Thymus (tissue), 14 donors: ENCODE data around the gene OR4K5. TPM values are rescaled to one million over a fixed set of nuclear protein-coding genes. Genes with fewer than 3 reads are reported as not detected.

Experiments
- DNase-seq, 9 donors: peaks; one replicate each; pipeline ENCODE4 v3.0.0-alpha.2; 2013; ENCODE audit warnings: low spot score in 9 of 9, low read depth in 6 of 9, missing footprints in 1 of 9
- H3K27ac ChIP-seq, 2 donors: one replicate each; pipeline ENCODE4 v1.5.1; 2013; ENCODE audit warnings: control low read depth in 1 of 2, low read depth in 1 of 2, low read length in 1 of 2, mild to moderate bottlenecking in 1 of 2, moderate library complexity in 1 of 2
- H3K27me3 ChIP-seq, 2 donors: one replicate each; pipeline ENCODE4 v1.5.1; 2013; ENCODE audit warnings: low read length in 1 of 2; ENCODE audit not compliant: control insufficient read depth in 2 of 2, insufficient read depth in 1 of 2
- H3K36me3 ChIP-seq, 2 donors: one replicate each; pipeline ENCODE4 v1.5.1; 2013; ENCODE audit warnings: low read length in 1 of 2, mild to moderate bottlenecking in 1 of 2, moderate library complexity in 1 of 2; ENCODE audit not compliant: control insufficient read depth in 2 of 2, insufficient read depth in 2 of 2
- H3K4me1 ChIP-seq, 2 donors: one replicate each; pipeline ENCODE4 v1.5.1; 2013; ENCODE audit warnings: low read length in 2 of 2; ENCODE audit not compliant: control insufficient read depth in 2 of 2, insufficient read depth in 2 of 2
- H3K4me3 ChIP-seq, 2 donors: one replicate each; pipeline ENCODE4 v1.5.1; 2013; ENCODE audit warnings: low read length in 2 of 2, control low read depth in 1 of 2, mild to moderate bottlenecking in 1 of 2
- H3K9me3 ChIP-seq, 2 donors: one replicate each; pipeline ENCODE4 v1.5.1; 2013; ENCODE audit warnings: low read length in 1 of 2, mild to moderate bottlenecking in 1 of 2; ENCODE audit not compliant: control insufficient read depth in 2 of 2, insufficient read depth in 1 of 2
- WGBS: extraction: QIAGEN DNeasy Blood & Tissue Kit; methylation state at CpG from one replicate; pipeline ENCODE4 v1.1.7; 2013; 5-methylcytosine and 5-hydroxymethylcytosine counted together
- long read RNA-seq, 10 donors: transcript quantifications; one replicate each; lab custom pipeline, GENCODE V29; 2026
- polyA plus RNA-seq: library from polyadenylated mRNA; stranded (reverse); fragments of 200-250 nt; gene quantifications from one replicate; pipeline ENCODE4 v1.2.3, GENCODE V29; 2013
- total RNA-seq: library from RNA; stranded (reverse); fragments of 120-200 nt; gene quantifications from one replicate; pipeline ENCODE4 v1.2.4, GENCODE V29; 2013
- donor health status: healthy.

Gene OR4K5
- total RNA-seq (not detected), polyA plus RNA-seq (not detected)
- long read RNA-seq, donor 1: 0 reads
- long read RNA-seq, donor 2: 0 reads
- long read RNA-seq, donor 3: 0 reads
- long read RNA-seq, donor 4: 0 reads
- long read RNA-seq, donor 5: 0 reads
- long read RNA-seq, donor 6: 0 reads
- long read RNA-seq, donor 7: 0 reads
- long read RNA-seq, donor 8, partial matches to known transcripts: 0 of 1 reads
- long read RNA-seq, donor 8, other reads (novel, unspliced or antisense): 0 of 1 reads
- long read RNA-seq, donor 9: 0 reads
- long read RNA-seq, donor 10: 0 reads

GRCh38 chr14:19920021-19920657 lies at the start of gene OR4K5:
Gene OR4K5 (plus strand): TSS chr14:19920607. CDS start chr14:19920607, 0 bp downstream.
- no peak within 1 kb of the TSS for H3K4me3 ChIP-seq
- no peak within 1 kb of the TSS for H3K27ac ChIP-seq
- H3K27me3 ChIP-seq: no peaks in the 10 kb centered on the region
- no peak for DNase-seq
- peaks cover 0 to 3% of the 10 kb centered on the region in 2 donors for H3K9me3 ChIP-seq
- H3K4me1 ChIP-seq: no peaks in the 10 kb centered on the region
- H3K36me3 ChIP-seq: no peaks in the 10 kb centered on the region

GRCh38 chr14:19873178-19873577 lies 47.2 kb upstream of the OR4K5 start:
- Histone ChIP-seq H3K4me1 (no peaks in the 10 kb centered on the region), H3K4me3 (no peak overlapping the region), H3K36me3 (no peaks in the 10 kb centered on the region), H3K27ac (no peak overlapping the region), H3K27me3 (no peaks in the 10 kb centered on the region), H3K9me3 (no peaks in the 10 kb centered on the region)
- DNase-seq: no peak
- WGBS: 33% methylated on average over 6 of the region's 6 CpGs

GRCh38 chr14:19874842-19875241 lies 45.6 kb upstream of the OR4K5 start, which contains the start of gene OR4K2:
Gene OR4K2 (plus strand): TSS chr14:19875142. CDS start chr14:19876268, 1,126 bp downstream.
- Histone ChIP-seq H3K4me3 (no peak within 1 kb of the TSS), H3K4me1 (no peaks in the 10 kb centered on the region), H3K27ac (no peak within 1 kb of the TSS), H3K27me3 (no peaks in the 10 kb centered on the region), H3K9me3 (no peaks in the 10 kb centered on the region), H3K36me3 (no peaks in the 10 kb centered on the region)
- 52% methylated on average over 2 of the region's 2 CpGs for WGBS
- no peak for DNase-seq

GRCh38 chr14:19878029-19878642 lies 42.3 kb upstream of the OR4K5 start:
- peak in 1 of 9 donors; percentile 2 for DNase-seq
- Histone ChIP-seq H3K4me1 (no peaks in the 10 kb centered on the region), H3K27ac (no peak overlapping the region), H3K36me3 (no peaks in the 10 kb centered on the region), H3K4me3 (no peak overlapping the region), H3K9me3 (no peaks in the 10 kb centered on the region), H3K27me3 (no peaks in the 10 kb centered on the region)

- no peaks in the 10 kb centered on the region for H3K4me1 ChIP-seq
- no peak overlapping the region for H3K27ac ChIP-seq
- H3K4me3 ChIP-seq: no peak overlapping the region
- 60% methylated on average over 2 of the region's 2 CpGs for WGBS
- H3K9me3 ChIP-seq: peaks cover 2 to 15% of the 10 kb centered on the region in 2 donors
- no peaks in the 10 kb centered on the region for H3K36me3 ChIP-seq
- no peaks in the 10 kb centered on the region for H3K27me3 ChIP-seq
- no peak for DNase-seq
These were observed 25.1 kb upstream of the OR4K5 start for GRCh38 chr14:19895282-19895681.

GRCh38 chr14:19900999-19901398 lies 19.4 kb upstream of the OR4K5 start:
- WGBS: 76% methylated on average over 3 of the region's 3 CpGs
- Histone ChIP-seq H3K36me3 (no peaks in the 10 kb centered on the region), H3K4me1 (no peaks in the 10 kb centered on the region), H3K4me3 (no peak overlapping the region), H3K27ac (no peak overlapping the region), H3K9me3 (peaks cover 0 to 3% of the 10 kb centered on the region in 2 donors), H3K27me3 (no peaks in the 10 kb centered on the region)
- no peak for DNase-seq

- Histone ChIP-seq H3K27me3 (no peaks in the 10 kb centered on the region), H3K27ac (no peak overlapping the region), H3K36me3 (no peaks in the 10 kb centered on the region), H3K4me3 (no peak overlapping the region), H3K4me1 (no peaks in the 10 kb centered on the region), H3K9me3 (peaks cover 0 to 3% of the 10 kb centered on the region in 2 donors)
- WGBS: 82% methylated on average over 4 of the region's 4 CpGs
- no peak for DNase-seq
These were observed 18.0 kb upstream of the OR4K5 start for GRCh38 chr14:19902409-19902808.

GRCh38 chr14:19906665-19907064 lies 13.7 kb upstream of the OR4K5 start:
- no peak overlapping the region for H3K4me3 ChIP-seq
- DNase-seq: no peak

GRCh38 chr14:19911114-19911513 lies 9.3 kb upstream of the OR4K5 start:
- Histone ChIP-seq H3K4me1 (no peaks in the 10 kb centered on the region), H3K27ac (no peak overlapping the region), H3K36me3 (no peaks in the 10 kb centered on the region), H3K4me3 (no peak overlapping the region), H3K27me3 (no peaks in the 10 kb centered on the region), H3K9me3 (peaks cover 0 to 5% of the 10 kb centered on the region in 2 donors)
- no peak for DNase-seq
- 57% methylated on average over 3 of the region's 3 CpGs for WGBS

More at GRCh38 chr14:19906665-19907064, 13.7 kb upstream of the OR4K5 start:
- Histone ChIP-seq H3K36me3 (no peaks in the 10 kb centered on the region), H3K4me1 (no peaks in the 10 kb centered on the region), H3K9me3 (peaks cover 0 to 3% of the 10 kb centered on the region in 2 donors), H3K27me3 (no peaks in the 10 kb centered on the region), H3K27ac (no peak overlapping the region)
